GM12878 (cell line): ENCODE measurements around the gene TRAPPC11. TPM values are rescaled to one million over a fixed set of nuclear protein-coding genes. Genes with fewer than 3 reads are reported as not detected.

Source experiments
- ATAC-seq: fragments of 200-7000 bp; cut with Tn5 transposase; 3 replicates; pipeline ENCODE4 v1.9.1; 2020; ENCODE audit warnings: mild to moderate bottlenecking, moderate library complexity
- BruUV-seq: library from RNA; stranded (reverse); fragments of 400-500 nt; replicated peaks from 2 replicates; lab custom pipeline; 2021; lab: Mats Ljungman, UMichigan
- CTCF ChIA-PET: fragments of 300-600 bp; sonication (Branson Sonifier 250); formaldehyde crosslinking; extraction: SDS; loops from one replicate; lab custom pipeline; 2021; ENCODE audit warnings: inconsistent platforms; lab: Yijun Ruan, JAX
- POLR2A ChIA-PET: fragments of 350-600 bp; formaldehyde crosslinking; extraction: SDS; loops from one replicate; lab custom pipeline; 2021; ENCODE audit warnings: inconsistent platforms; lab: Charles Lee
- RAD21 ChIA-PET: fragments of 300-600 bp; sonication (Branson Sonifier 250); formaldehyde crosslinking; loops from one replicate; lab custom pipeline; 2023; ENCODE audit warnings: antibody characterized with exemption; ENCODE audit not compliant: unreplicated experiment; lab: Charles Lee
- SMC1A ChIA-PET: fragments of 300-600 bp; sonication (Branson Sonifier 250); formaldehyde crosslinking; loops from one replicate; lab custom pipeline; 2023; ENCODE audit not compliant: unreplicated experiment, uncharacterized antibody; lab: Charles Lee
- DNase-seq: peaks from one replicate; pipeline ENCODE4 v3.0.0-alpha.2; 2011; ENCODE audit warnings: low read depth, low spot score
- FAIRE-seq: peaks from 3 replicates; lab custom pipeline; 2011; peaks lifted over from hg19 to GRCh38; lab: Jason Lieb, UNC
- H2AFZ ChIP-seq: 2 replicates; pipeline ENCODE4 v1.6.0; 2011; ENCODE audit warnings: low read depth, low read length, control low read depth; ENCODE audit not compliant: control insufficient read depth
- H3K27ac ChIP-seq: 2 replicates; pipeline ENCODE4 v1.5.1; 2011; ENCODE audit warnings: control low read depth; ENCODE audit not compliant: control insufficient read depth, insufficient read depth
- H3K27me3 ChIP-seq, 2 experiments: replicated peaks in 1 of 2; 2 replicates each; pipeline versions ENCODE4 v1.6.0 to v1.6.1; 2011; ENCODE audit warnings: low read length in 1 of 2; ENCODE audit not compliant: control insufficient read depth in 2 of 2, insufficient read depth in 2 of 2
- H3K36me3 ChIP-seq, 2 experiments: 2 replicates each; pipeline ENCODE4 v1.5.1; 2011; ENCODE audit warnings: low read length in 1 of 2; ENCODE audit not compliant: control insufficient read depth in 2 of 2, insufficient read depth in 2 of 2
- H3K4me1 ChIP-seq: 2 replicates; pipeline ENCODE4 v1.6.1; 2011; ENCODE audit warnings: mild to moderate bottlenecking, low read length, moderate library complexity, mixed read lengths; ENCODE audit not compliant: control insufficient read depth, insufficient read depth
- H3K4me2 ChIP-seq: 2 replicates; pipeline ENCODE4 v1.6.0; 2011; ENCODE audit warnings: control low read depth; ENCODE audit not compliant: control insufficient read depth, insufficient read depth
- H3K4me3 ChIP-seq: fragments of 200-600 bp; sonication (generic); 2 replicates; pipeline ENCODE4 v1.5.1; 2016
- H3K79me2 ChIP-seq: 2 replicates; pipeline ENCODE4 v1.6.0; 2011; ENCODE audit warnings: low read length; ENCODE audit not compliant: control insufficient read depth, insufficient read depth
- H3K9ac ChIP-seq: 2 replicates; pipeline ENCODE4 v1.8.0; 2011; ENCODE audit warnings: low read length, control low read depth, mixed read lengths; ENCODE audit not compliant: control insufficient read depth, insufficient read depth
- H3K9me3 ChIP-seq: replicated peaks from 3 replicates; pipeline ENCODE4 v1.5.1; 2011; ENCODE audit warnings: mild to moderate bottlenecking, low read length; ENCODE audit not compliant: control insufficient read depth, insufficient read depth
- H4K20me1 ChIP-seq: 2 replicates; pipeline ENCODE4 v1.6.0; 2011; ENCODE audit not compliant: control insufficient read depth, insufficient read depth
- RCOR1 ChIP-seq: conservative IDR thresholded peaks from 2 replicates; pipeline ENCODE4 v1.6.1; 2012; ENCODE audit warnings: low read depth, low read length, improper control_type of control experiment
- TCF12 ChIP-seq: IDR thresholded peaks from 2 replicates; pipeline ENCODE4 v1.6.1; 2011; ENCODE audit warnings: low read depth, mild to moderate bottlenecking, low read length
- ZNF207 ChIP-seq: fragments of 450-650 bp; IDR thresholded peaks from 2 replicates; pipeline ENCODE4 v1.6.1; 2014; ENCODE audit warnings: antibody characterized with exemption, mild to moderate bottlenecking, borderline replicate concordance
- WGBS: methylation state at CpG from one replicate; pipeline ENCODE4 v1.1.6; 2016; ENCODE audit warnings: low lambda C conversion rate; ENCODE audit not compliant: insufficient replicate concordance, insufficient coverage; ENCODE audit errors: missing lambda C conversion rate; 5-methylcytosine and 5-hydroxymethylcytosine counted together
- in situ Hi-C: fragments of 300-500 bp; cut with MboI; formaldehyde crosslinking; loops from 9 replicates; pipeline ENCODE4 v1.14.3; 2018; ENCODE audit warnings: mixed read lengths
- intact Hi-C: fragments of 100-400 bp; cut with micrococcal nuclease; formaldehyde crosslinking; loops from one replicate; pipeline ENCODE4 v1.14.2; 2022; ENCODE audit not compliant: unreplicated experiment
- polyA plus RNA-seq, 11 experiments: library from polyadenylated mRNA; depleted of rRNA in 4 of 11; unstranded in 6 of 11; stranded (reverse) in 5 of 11; fragments of >200 nt; fragmentation: Nextera tagmentation in 4 of 11; fragmentation: Illumina TruSeq in 1 of 11; extraction: Ambion mirVana in 4 of 11; extraction: Trizol in 1 of 11; gene quantifications; 1 replicate in 1 of 11; 2 replicates in 10 of 11; pipeline versions ENCODE4 v1.2.1 to v1.2.3, GENCODE V29; 2011 to 2016; ENCODE audit warnings: inconsistent platforms in 2 of 11, missing spikeins in 2 of 11, low read depth in 1 of 11
- total RNA-seq, 4 experiments: library from RNA; depleted of rRNA in 3 of 4; stranded (reverse); fragments of >200 nt in 3 of 4; fragmentation: Illumina TruSeq in 1 of 4; extraction: Trizol in 1 of 4; gene quantifications; 2 replicates each; pipeline versions ENCODE4 v1.2.1 to v1.2.3, GENCODE V29; 2013 to 2021
- TF ChIP-seq, protein P1 (sequence below): fragments of 450-650 bp; IDR thresholded peaks from 2 replicates; pipeline ENCODE4 v1.6.1; 2016; ENCODE audit warnings: mild to moderate bottlenecking, moderate library complexity, borderline replicate concordance
- TF ChIP-seq, protein P2 (sequence below): fragments of 450-650 bp; IDR thresholded peaks from 2 replicates; pipeline ENCODE4 v1.6.1; 2017; ENCODE audit warnings: mild to moderate bottlenecking, moderate library complexity

TRAPPC11 gene
- total and polyA plus RNA-seq, 10 of the 15 experiments (the other 5 are each of a cell fraction or from before 2014, with no cell fraction given): 7.3 to 40.5 (median 22.3) TPM

- in situ Hi-C loops: no loop called here
- Histone ChIP-seq H2AFZ (no peak overlapping the region), H3K9me3 (no peaks in the 10 kb centered on the region), H3K79me2 (no peaks in the 10 kb centered on the region), H3K27ac (no peak overlapping the region), H3K9ac (no peak overlapping the region), H4K20me1 (no peaks in the 10 kb centered on the region), H3K27me3 (no peaks in the 10 kb centered on the region), H3K4me1 (no peaks in the 10 kb centered on the region), H3K36me3 (peaks cover 0 to 3% of the 10 kb centered on the region in 2 experiments; a peak in 2 of 4 replicates), H3K4me2 (no peak overlapping the region), H3K4me3 (no peak overlapping the region)
- POLR2A ChIA-PET: no interaction called here
- ATAC-seq (no peak), FAIRE-seq (no peak), DNase-seq (no peak)
- intact Hi-C loops: no loop called here
- SMC1A ChIA-PET: no interaction called here
- RAD21 ChIA-PET: no interaction called here
- TF ChIP-seq, protein P1, sequence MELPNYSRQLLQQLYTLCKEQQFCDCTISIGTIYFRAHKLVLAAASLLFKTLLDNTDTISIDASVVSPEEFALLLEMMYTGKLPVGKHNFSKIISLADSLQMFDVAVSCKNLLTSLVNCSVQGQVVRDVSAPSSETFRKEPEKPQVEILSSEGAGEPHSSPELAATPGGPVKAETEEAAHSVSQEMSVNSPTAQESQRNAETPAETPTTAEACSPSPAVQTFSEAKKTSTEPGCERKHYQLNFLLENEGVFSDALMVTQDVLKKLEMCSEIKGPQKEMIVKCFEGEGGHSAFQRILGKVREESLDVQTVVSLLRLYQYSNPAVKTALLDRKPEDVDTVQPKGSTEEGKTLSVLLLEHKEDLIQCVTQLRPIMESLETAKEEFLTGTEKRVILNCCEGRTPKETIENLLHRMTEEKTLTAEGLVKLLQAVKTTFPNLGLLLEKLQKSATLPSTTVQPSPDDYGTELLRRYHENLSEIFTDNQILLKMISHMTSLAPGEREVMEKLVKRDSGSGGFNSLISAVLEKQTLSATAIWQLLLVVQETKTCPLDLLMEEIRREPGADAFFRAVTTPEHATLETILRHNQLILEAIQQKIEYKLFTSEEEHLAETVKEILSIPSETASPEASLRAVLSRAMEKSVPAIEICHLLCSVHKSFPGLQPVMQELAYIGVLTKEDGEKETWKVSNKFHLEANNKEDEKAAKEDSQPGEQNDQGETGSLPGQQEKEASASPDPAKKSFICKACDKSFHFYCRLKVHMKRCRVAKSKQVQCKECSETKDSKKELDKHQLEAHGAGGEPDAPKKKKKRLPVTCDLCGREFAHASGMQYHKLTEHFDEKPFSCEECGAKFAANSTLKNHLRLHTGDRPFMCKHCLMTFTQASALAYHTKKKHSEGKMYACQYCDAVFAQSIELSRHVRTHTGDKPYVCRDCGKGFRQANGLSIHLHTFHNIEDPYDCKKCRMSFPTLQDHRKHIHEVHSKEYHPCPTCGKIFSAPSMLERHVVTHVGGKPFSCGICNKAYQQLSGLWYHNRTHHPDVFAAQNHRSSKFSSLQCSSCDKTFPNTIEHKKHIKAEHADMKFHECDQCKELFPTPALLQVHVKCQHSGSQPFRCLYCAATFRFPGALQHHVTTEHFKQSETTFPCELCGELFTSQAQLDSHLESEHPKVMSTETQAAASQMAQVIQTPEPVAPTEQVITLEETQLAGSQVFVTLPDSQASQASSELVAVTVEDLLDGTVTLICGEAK: no peak
- TF ChIP-seq TCF12 (no peak), ZNF207 (no peak), RCOR1 (no peak)
- TF ChIP-seq, protein P2, sequence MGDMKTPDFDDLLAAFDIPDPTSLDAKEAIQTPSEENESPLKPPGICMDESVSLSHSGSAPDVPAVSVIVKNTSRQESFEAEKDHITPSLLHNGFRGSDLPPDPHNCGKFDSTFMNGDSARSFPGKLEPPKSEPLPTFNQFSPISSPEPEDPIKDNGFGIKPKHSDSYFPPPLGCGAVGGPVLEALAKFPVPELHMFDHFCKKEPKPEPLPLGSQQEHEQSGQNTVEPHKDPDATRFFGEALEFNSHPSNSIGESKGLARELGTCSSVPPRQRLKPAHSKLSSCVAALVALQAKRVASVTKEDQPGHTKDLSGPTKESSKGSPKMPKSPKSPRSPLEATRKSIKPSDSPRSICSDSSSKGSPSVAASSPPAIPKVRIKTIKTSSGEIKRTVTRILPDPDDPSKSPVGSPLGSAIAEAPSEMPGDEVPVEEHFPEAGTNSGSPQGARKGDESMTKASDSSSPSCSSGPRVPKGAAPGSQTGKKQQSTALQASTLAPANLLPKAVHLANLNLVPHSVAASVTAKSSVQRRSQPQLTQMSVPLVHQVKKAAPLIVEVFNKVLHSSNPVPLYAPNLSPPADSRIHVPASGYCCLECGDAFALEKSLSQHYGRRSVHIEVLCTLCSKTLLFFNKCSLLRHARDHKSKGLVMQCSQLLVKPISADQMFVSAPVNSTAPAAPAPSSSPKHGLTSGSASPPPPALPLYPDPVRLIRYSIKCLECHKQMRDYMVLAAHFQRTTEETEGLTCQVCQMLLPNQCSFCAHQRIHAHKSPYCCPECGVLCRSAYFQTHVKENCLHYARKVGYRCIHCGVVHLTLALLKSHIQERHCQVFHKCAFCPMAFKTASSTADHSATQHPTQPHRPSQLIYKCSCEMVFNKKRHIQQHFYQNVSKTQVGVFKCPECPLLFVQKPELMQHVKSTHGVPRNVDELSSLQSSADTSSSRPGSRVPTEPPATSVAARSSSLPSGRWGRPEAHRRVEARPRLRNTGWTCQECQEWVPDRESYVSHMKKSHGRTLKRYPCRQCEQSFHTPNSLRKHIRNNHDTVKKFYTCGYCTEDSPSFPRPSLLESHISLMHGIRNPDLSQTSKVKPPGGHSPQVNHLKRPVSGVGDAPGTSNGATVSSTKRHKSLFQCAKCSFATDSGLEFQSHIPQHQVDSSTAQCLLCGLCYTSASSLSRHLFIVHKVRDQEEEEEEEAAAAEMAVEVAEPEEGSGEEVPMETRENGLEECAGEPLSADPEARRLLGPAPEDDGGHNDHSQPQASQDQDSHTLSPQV: no peak
- CTCF ChIA-PET: interaction anchor here (1.0 kb wide), 1 partner anchor 14 kb away, joined by 3 read pairs; no protein-coding TSS in a partner anchor
- WGBS: 81% methylated on average over 3 of the region's 3 CpGs
- no TSS peak for BruUV-seq
Measured at GRCh38 chr4:183637461-183637860, 21.6 kb upstream of the TRAPPC11 start.
